Inferior parietal cortex (tissue), 1 donor: ENCODE measurements around the gene DBN1.
"Not testable (repeated sequence)": the region's sequence is repeated elsewhere in the genome, so short reads cannot be mapped to it uniquely, and the experiment has no call there.

Experiments used
- DNase-seq: peaks from one replicate; pipeline ENCODE4 v3.0.0-alpha.2; 2016; ENCODE audit errors: extremely low spot score

DBN1 gene

DNA sequence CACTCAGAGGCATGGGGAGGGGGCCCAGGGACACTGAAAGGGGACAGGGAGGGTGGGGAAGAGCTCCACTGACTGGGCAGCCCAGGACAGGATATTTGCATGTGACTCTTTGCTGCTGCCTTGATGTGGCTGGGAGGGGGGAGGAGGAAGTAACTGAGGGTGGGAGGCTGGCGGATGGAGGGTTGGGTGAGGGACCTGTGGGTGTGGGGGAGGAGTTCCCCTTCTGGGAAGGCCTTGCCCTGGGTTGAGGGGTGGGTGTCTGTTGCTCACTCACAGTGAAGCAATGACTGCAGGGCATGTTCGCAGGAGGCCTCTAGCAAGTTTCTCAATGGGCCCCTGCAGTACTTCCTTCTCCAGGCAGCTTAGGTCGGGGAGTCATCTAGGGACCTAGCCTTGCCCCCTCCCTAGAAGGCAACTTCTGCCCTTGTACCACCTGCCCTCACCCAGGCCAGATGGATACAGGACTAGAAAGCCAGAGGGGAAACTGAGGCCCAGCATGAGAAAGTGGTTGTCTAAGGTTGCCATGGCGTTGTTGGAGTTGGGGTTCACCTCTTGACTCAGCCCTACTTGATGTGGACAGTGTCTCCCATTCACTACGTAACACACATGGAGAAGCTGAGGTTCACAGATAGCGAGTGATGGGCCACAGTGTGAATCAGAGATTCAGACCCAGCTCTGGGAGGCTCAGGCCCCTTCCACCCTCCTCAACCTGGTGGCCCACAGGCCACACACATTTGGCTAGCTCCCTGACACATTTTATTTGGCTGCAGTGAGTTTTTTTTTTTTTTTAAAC, 44.0 kb downstream of the DBN1 start:
- DNase-seq = no peak

DNA sequence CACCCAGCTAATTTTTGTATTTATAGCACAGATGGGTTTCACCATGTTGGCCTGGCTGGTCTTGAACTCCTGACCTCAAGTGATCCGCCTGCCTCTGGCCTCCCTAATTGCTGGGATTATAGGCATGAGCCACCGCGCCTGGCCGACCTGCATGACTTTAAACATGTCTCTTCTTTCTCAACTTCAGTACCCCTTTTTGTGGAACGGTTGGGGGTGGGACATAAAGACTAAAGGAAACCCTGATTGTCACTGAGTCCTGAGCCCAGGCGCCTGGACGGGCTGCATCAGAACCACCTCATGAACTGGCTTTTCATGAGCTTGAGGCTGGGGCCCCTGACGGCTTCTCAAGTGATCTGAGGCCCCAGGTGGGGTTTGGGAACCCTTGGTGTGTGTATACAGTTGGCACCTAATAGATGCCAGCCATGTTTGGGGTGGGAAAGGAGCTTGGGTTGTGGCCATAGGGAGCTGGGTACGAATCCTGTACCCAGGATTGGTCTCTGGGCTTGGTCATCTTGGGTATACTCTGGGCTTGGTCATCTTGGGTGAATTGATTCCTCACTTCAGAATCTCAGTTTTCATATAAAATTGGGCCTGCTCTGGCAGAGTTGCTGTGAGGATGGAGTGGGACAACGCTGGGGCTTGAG, 44.7 kb downstream of the DBN1 start:
- DNase-seq = no peak

- DNase-seq = no peak
These were observed 45.4 kb downstream of the DBN1 start for GRCh38 chr5:177427919-177428573.

GRCh38 chr5:177427211-177427822, 46.1 kb downstream of the DBN1 start:
- no peak for DNase-seq

- DNase-seq = peak; percentile 3
These were observed 46.7 kb downstream of the DBN1 start, which contains the start of gene GRK6 for GRCh38 chr5:177426566-177427210. Gene GRK6, plus strand, starts transcription at chr5:177426676. Its CDS starts 170 bp downstream, at chr5:177426846.

DNA sequence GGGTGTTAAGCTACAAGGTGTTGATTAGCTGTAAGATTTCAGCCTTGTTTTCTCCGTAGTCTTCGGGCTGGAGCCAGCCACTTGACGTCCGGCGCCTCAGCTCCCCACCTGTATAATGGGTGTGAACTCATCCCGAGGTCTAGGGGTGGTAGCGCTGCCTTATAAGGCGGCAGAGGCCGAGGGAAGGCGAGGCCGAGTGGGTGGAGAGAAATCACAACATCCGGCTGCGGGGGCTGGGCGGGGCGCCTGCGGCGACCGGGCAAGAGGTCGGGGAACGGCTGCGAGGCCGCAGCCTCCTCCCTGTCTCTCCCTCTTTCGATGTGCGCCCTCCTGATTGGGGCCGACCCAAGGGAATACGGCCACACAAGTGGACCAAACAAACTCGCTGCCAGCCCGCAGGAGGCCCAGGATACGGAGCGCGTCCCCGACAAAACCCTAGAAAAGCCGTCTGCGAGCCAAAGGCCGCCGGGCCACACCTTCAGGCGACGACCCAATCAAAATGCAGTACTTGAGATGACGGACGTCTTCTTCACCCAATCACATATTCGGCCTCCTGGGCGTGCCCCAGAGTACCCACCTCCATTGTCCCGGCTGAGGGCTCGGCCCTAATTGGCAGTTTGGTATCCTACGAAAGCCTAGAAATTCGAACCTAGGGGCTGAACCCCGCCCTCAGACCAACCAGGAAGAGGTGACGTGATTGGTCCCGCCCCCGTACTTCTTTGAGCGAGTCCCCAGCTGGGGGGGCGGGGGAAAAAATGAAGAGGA, 47.5 kb downstream of the DBN1 start:
- DNase-seq = peak; percentile 100

- DNase-seq = no peak
These were observed 48.1 kb downstream of the DBN1 start for GRCh38 chr5:177425196-177425800.

DNA sequence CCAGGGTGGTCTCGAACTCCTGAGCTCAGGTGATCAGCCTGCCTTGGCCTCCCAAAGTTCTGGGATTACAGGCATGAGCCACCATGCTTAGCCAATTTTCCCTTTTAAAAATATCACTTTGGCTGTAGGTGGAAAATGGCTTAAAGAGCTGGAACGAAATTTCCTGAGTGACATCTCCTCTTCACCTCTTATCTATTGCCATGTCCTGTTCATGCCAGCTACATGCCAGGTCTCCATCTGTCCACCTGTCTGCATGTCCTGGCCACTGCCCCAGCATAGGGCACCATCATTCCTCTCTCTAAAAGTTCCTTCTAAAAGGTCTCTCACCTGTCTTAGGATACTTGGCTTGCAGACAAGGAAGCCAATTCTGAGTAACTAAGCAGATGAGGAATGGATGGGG, 49.8 kb downstream of the DBN1 start:
- DNase-seq = no peak

GRCh38 chr5:177421062-177421798, 52.2 kb downstream of the DBN1 start:
- DNase-seq = no peak

DNA sequence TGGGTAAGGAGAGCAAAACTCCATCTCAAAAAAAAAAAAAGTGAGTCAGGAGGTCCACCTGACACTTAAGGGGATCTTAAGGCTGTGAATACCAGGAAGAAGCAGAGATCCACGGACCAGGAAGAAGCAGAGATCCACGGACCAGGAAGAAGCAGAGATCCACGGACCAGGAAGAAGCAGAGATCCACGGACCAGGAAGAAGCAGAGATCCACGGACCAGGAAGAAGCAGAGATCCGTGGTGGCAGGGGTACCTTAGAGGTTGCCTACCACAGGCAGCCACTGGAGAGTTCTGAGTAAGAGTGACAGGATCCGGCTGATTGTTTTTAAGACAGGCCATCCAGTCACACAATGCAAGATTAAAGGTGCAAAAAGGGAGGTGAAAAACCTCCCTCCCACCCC, 53.0 kb downstream of the DBN1 start:
- not testable (repeated sequence) for DNase-seq

- DNase-seq = no peak
These were observed 54.4 kb downstream of the DBN1 start for GRCh38 chr5:177419046-177419445.

- not testable (repeated sequence) for DNase-seq
These were observed 56.4 kb downstream of the DBN1 start for GRCh38 chr5:177417081-177417480.

- no peak for DNase-seq
These were observed 59.0 kb downstream of the DBN1 start for GRCh38 chr5:177414481-177414880.

DNA sequence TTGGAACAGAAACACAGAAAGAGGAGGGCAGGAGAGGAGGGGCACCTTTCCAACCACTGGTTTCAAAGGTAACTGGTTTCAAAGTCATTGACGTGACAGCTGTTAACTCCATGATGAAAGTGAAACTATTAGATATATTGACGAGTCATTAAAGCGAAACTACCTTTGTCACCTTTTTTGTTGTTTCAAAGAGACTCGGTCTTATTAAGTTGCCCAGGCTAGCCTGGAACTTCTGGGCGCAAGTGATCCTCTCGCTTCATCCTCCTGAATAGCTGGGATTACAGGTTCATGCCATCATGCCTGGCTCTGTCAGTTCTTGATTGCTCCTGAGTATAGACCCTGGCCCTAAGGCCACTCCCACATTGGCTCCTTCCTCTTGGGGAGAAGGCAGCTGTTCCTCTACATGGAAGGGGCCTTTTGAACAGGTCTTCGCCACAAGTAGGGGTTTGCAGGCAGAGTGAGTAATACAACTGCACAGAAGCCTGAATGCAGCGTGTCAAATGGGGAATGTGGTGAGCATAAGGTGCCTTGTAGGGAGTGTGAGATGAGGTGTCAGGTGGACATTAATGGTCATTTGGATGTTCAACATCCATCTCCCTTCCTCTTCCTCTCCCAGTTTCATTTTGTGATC, 60.7 kb downstream of the DBN1 start:
- DNase-seq = no peak

DNA sequence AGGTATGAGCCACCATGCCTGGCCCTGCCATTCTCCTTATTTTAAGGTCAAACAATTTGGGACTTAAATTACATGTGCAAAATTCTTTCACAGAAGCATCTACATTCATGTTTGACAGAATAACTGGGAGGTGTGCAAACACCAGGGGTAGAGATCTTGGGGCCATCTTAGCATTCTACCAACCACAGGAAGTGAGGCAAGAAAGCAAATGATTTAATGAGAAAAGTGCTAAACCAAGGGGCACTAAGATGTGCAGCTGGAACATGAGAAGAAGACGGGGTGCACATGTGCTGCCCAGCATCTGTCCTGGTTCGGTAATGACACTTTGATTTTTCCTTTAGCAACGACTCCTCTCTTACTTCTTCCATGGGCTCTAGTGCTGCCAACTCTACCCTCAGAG, 62.9 kb downstream of the DBN1 start:
- DNase-seq = no peak

DNA sequence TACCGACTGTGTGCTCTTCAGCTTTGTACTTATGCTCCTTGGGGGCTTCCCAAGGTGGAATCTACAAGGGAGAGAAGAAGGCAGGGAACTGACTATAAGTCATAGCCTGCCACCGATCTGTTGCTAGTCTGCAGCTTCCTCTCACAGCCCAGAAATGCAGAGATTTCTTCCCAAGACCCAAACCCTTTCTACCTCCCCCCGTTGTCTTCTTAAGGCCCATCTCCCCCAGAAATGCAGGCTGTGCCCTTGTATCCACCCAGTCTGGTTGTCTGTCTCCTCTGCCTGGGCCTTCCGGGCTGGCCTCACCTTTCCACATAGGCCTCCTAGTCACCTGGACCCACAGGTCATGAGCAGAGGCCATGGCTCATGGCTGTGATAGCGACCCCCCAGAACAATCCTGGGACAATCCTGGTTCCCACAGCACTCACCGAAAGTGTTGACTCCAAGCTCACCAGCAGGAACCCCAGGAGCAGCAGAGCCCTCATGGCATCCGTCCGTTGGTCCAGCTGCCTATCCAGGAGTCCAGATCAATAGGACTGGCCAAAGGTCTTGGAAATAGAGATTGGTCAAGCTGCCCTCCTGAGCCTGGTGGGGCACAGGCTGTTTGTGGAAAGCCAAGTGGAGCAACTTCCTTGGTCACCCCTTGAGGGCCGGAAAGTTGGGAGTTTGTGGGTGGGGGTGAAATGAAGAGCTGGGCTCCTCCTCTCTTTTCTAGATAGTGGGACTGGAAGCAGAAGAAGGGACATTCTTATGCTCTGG, 64.2 kb downstream of the DBN1 start, which contains the start of gene F12:
F12 (minus strand) TSS at position 522 of the 759 bp plus-strand sequence; CDS start at position 485, 37 bp downstream.
- no peak for DNase-seq
